H9 (cell line): ENCODE results near the gene CD79A. TPM values are rescaled to one million over a fixed set of nuclear protein-coding genes. Genes with fewer than 3 reads are reported as not detected.

Experiments used
- DNase-seq: peaks from one replicate; pipeline ENCODE4 v3.0.0-alpha.2; 2017
- H2AFZ ChIP-seq: one replicate; pipeline ENCODE4 v1.6.1; 2013; ENCODE audit warnings: mild to moderate bottlenecking, low read length, control low read depth, moderate library complexity
- H2AK5ac ChIP-seq: 2 replicates; pipeline ENCODE4 v1.6.1; 2013; ENCODE audit warnings: low read length, control low read depth, mixed read lengths; ENCODE audit not compliant: insufficient read length
- H2BK120ac ChIP-seq: one replicate; pipeline ENCODE4 v1.6.1; 2013; ENCODE audit warnings: low read depth, mild to moderate bottlenecking, low read length, control low read depth, inconsistent platforms; ENCODE audit not compliant: poor library complexity, severe bottlenecking
- H2BK12ac ChIP-seq: 2 replicates; pipeline ENCODE4 v1.6.1; 2013; ENCODE audit warnings: low read length, control low read depth, mixed read lengths, low read depth; ENCODE audit not compliant: insufficient read length
- H2BK15ac ChIP-seq: 2 replicates; pipeline ENCODE4 v1.6.1; 2013; ENCODE audit warnings: low read depth, low read length, control low read depth
- H2BK20ac ChIP-seq: one replicate; pipeline ENCODE4 v1.6.1; 2013; ENCODE audit warnings: low read depth, mild to moderate bottlenecking, low read length, control low read depth, inconsistent platforms; ENCODE audit not compliant: poor library complexity, severe bottlenecking
- H2BK5ac ChIP-seq: 2 replicates; pipeline ENCODE4 v1.6.1; 2013; ENCODE audit warnings: low read length, control low read depth, mixed read lengths; ENCODE audit not compliant: insufficient read length
- H3K14ac ChIP-seq: 2 replicates; pipeline ENCODE4 v1.6.1; 2013; ENCODE audit warnings: low read length, control low read depth; ENCODE audit not compliant: insufficient read depth
- H3K18ac ChIP-seq: 2 replicates; pipeline ENCODE4 v1.6.1; 2013; ENCODE audit warnings: low read depth, mild to moderate bottlenecking, mixed read lengths, low read length, control low read depth; ENCODE audit not compliant: insufficient read length
- H3K23ac ChIP-seq: 2 replicates; pipeline ENCODE4 v1.6.1; 2013; ENCODE audit warnings: low read length, control low read depth, mixed read lengths, low read depth; ENCODE audit not compliant: insufficient read length
- H3K23me2 ChIP-seq: 2 replicates; pipeline ENCODE4 v1.6.1; 2013; ENCODE audit warnings: low read depth, mild to moderate bottlenecking, mixed read lengths, low read length, control low read depth; ENCODE audit not compliant: insufficient read length, poor library complexity, severe bottlenecking
- H3K27ac ChIP-seq: 2 replicates; pipeline ENCODE4 v1.5.1; 2013; ENCODE audit warnings: low read length, control low read depth, mixed read lengths, low read depth; ENCODE audit not compliant: insufficient read length
- H3K27me3 ChIP-seq: 2 replicates; pipeline ENCODE4 v1.6.1; 2013; ENCODE audit warnings: low read length, control low read depth, inconsistent platforms; ENCODE audit not compliant: insufficient read depth
- H3K4ac ChIP-seq: 2 replicates; pipeline ENCODE4 v1.6.1; 2013; ENCODE audit warnings: low read depth, mild to moderate bottlenecking, control low read depth, inconsistent platforms, low read length, moderate library complexity
- H3K4me1 ChIP-seq: 2 replicates; pipeline ENCODE4 v1.6.1; 2013; ENCODE audit warnings: low read length, control low read depth, inconsistent platforms; ENCODE audit not compliant: insufficient read depth
- H3K4me2 ChIP-seq: 2 replicates; pipeline ENCODE4 v1.6.1; 2013; ENCODE audit warnings: low read length, control low read depth, mixed read lengths; ENCODE audit not compliant: insufficient read length, insufficient read depth
- H3K56ac ChIP-seq: 2 replicates; pipeline ENCODE4 v1.6.1; 2013; ENCODE audit warnings: low read depth, mild to moderate bottlenecking, mixed read lengths, low read length, control low read depth; ENCODE audit not compliant: insufficient read length
- H3K79me1 ChIP-seq: 2 replicates; pipeline ENCODE4 v1.6.1; 2013; ENCODE audit warnings: low read depth, mild to moderate bottlenecking, moderate library complexity, low read length, control low read depth, inconsistent platforms; ENCODE audit not compliant: insufficient read depth, poor library complexity, severe bottlenecking
- H3K79me2 ChIP-seq: 2 replicates; pipeline ENCODE4 v1.6.1; 2013; ENCODE audit warnings: low read length, control low read depth, inconsistent platforms; ENCODE audit not compliant: insufficient read depth
- H3K9ac ChIP-seq: 2 replicates; pipeline ENCODE4 v1.6.1; 2013; ENCODE audit warnings: low read length, control low read depth, mixed read lengths; ENCODE audit not compliant: insufficient read length; ENCODE audit errors: extremely low read depth
- H3K9me3 ChIP-seq: one replicate; pipeline ENCODE4 v1.6.1; 2013; ENCODE audit warnings: low read depth, low read length, inconsistent platforms; ENCODE audit not compliant: control insufficient read depth
- H3T11ph ChIP-seq: one replicate; pipeline ENCODE4 v1.6.1; 2013; ENCODE audit warnings: mild to moderate bottlenecking, low read length, control low read depth, inconsistent platforms
- H4K20me1 ChIP-seq: one replicate; pipeline ENCODE4 v1.6.1; 2013; ENCODE audit not compliant: control insufficient read depth, insufficient read length, insufficient read depth
- H4K5ac ChIP-seq: 2 replicates; pipeline ENCODE4 v1.6.1; 2013; ENCODE audit warnings: low read depth, mild to moderate bottlenecking, mixed read lengths, low read length, control low read depth; ENCODE audit not compliant: insufficient read length
- H4K8ac ChIP-seq: replicated peaks from 2 replicates; pipeline ENCODE4 v1.6.1; 2013; ENCODE audit warnings: low read length, control low read depth, mixed read lengths, low read depth; ENCODE audit not compliant: insufficient read length
- H4K91ac ChIP-seq: 2 replicates; pipeline ENCODE4 v1.6.1; 2013; ENCODE audit warnings: low read depth, mild to moderate bottlenecking, moderate library complexity, mixed read lengths, low read length, control low read depth; ENCODE audit not compliant: insufficient read length
- H3K27ac Mint-ChIP-seq, 3 experiments: 2 replicates in 2 of 3; 3 replicates in 1 of 3; pipeline ENCODE4 v1.8.0; 2020 to 2021; ENCODE audit warnings: mixed read lengths in 3 of 3, mild to moderate bottlenecking in 1 of 3, moderate library complexity in 1 of 3
- H3K27me3 Mint-ChIP-seq: 2 replicates; pipeline ENCODE4 v1.8.0; 2021; ENCODE audit warnings: low read depth, mild to moderate bottlenecking, moderate library complexity, mixed read lengths
- H3K36me3 Mint-ChIP-seq, 3 experiments: 2 replicates in 2 of 3; 3 replicates in 1 of 3; pipeline ENCODE4 v1.8.0; 2020 to 2021; ENCODE audit warnings: low read depth in 3 of 3, mixed read lengths in 3 of 3; ENCODE audit not compliant: insufficient read depth in 1 of 3
- H3K4me1 Mint-ChIP-seq, 2 experiments: 2 replicates each; pipeline ENCODE4 v1.8.0; 2020; ENCODE audit warnings: mixed read lengths in 2 of 2
- H3K4me3 Mint-ChIP-seq, 2 experiments: 2 replicates in 1 of 2; 3 replicates in 1 of 2; pipeline ENCODE4 v1.8.0; 2020 to 2021; ENCODE audit warnings: mild to moderate bottlenecking in 2 of 2, mixed read lengths in 2 of 2, moderate library complexity in 1 of 2
- H3K9me3 Mint-ChIP-seq, 2 experiments: 2 replicates in 1 of 2; 3 replicates in 1 of 2; pipeline ENCODE4 v1.8.0; 2020; ENCODE audit warnings: mild to moderate bottlenecking in 2 of 2, mixed read lengths in 2 of 2, moderate library complexity in 1 of 2
- CTCF ChIP-seq: fragments of 200-600 bp; sonication (generic); conservative IDR thresholded peaks from 3 replicates; pipeline ENCODE4 v1.8.0; 2021; ENCODE audit warnings: antibody characterized with exemption, mild to moderate bottlenecking
- WGBS: extraction: QIAGEN DNeasy Blood & Tissue Kit; methylation state at CpG from one replicate; pipeline ENCODE4 v1.1.7; 2013; ENCODE audit warnings: missing lambda C conversion rate, low lambda C conversion rate, mixed read lengths; ENCODE audit not compliant: insufficient read length; ENCODE audit errors: extremely low coverage; 5-methylcytosine and 5-hydroxymethylcytosine counted together
- total RNA-seq: library from RNA; stranded (reverse); gene quantifications from 2 replicates; pipeline ENCODE4 v1.2.1, GENCODE V29; 2021

The CD79A gene
- total RNA-seq, 1 experiment from 2014 or later: 0.22 TPM

DNA sequence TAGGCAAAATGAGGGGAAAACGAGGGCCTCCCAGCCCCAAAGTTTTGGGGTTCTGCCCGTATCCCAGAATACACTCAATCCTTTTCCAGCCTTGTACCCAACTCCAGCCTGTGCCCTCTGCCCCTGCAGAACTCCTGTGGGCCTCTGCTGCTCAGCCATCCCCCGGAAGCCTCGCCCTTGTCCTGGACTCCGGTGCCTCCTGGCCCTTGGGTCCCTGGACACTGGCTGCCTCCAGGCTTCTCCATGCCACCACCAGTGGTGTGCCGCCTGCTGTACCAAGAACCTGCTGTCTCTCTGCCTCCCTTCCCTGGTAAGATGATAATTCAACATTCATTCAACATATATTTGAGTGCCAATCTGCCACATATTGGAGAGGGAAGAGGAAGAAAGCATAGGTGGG, 28.4 kb upstream of the CD79A start:
- Mint-ChIP-seq H3K4me3 (no peak overlapping the region), H3K27ac (no peak overlapping the region), H3K27me3 (peaks cover 33% of the 10 kb centered on the region), H3K36me3 (peaks cover 0 to 6% (median 0%) of the 10 kb centered on the region in 3 experiments; a peak in 2 of 7 replicates), H3K9me3 (peaks cover 9 to 43% of the 10 kb centered on the region in 2 experiments; a peak in 4 of 5 replicates), H3K4me1 (peaks cover 0 to 3% of the 10 kb centered on the region in 2 experiments; a peak in 2 of 4 replicates)
- no peaks in the 10 kb centered on the region for H3K79me1 ChIP-seq
- no peak overlapping the region for H2BK15ac ChIP-seq
- no peak overlapping the region for H4K5ac ChIP-seq
- no peaks in the 10 kb centered on the region for H3K79me2 ChIP-seq
- no peak overlapping the region for H4K91ac ChIP-seq
- no peak for TF ChIP-seq CTCF
- no peak overlapping the region for H3T11ph ChIP-seq
- H2BK12ac ChIP-seq: no peak overlapping the region
- no peak overlapping the region for H2AK5ac ChIP-seq
- no peak overlapping the region for H3K18ac ChIP-seq
- no peak overlapping the region for H3K27ac ChIP-seq
- no peak overlapping the region for H2AFZ ChIP-seq
- no peak overlapping the region for H3K23ac ChIP-seq
- WGBS: no CpG with 5 or more reads among the region's 6 CpGs
- no peaks in the 10 kb centered on the region for H4K20me1 ChIP-seq
- H3K27me3 ChIP-seq: no peaks in the 10 kb centered on the region
- H4K8ac ChIP-seq: no peak overlapping the region
- H3K4me2 ChIP-seq: no peak overlapping the region
- H3K4ac ChIP-seq: no peak overlapping the region
- no peak overlapping the region for H2BK20ac ChIP-seq
- no peak overlapping the region for H2BK5ac ChIP-seq
- no peak for DNase-seq
- H2BK120ac ChIP-seq: no peak overlapping the region
- no peaks in the 10 kb centered on the region for H3K9me3 ChIP-seq
- H3K14ac ChIP-seq: no peak overlapping the region
- no peak overlapping the region for H3K56ac ChIP-seq
- H3K23me2 ChIP-seq: no peaks in the 10 kb centered on the region
- no peak overlapping the region for H3K9ac ChIP-seq
- no peaks in the 10 kb centered on the region; the same call in 1 of the 2 replicates for H3K4me1 ChIP-seq
